Measurements from ENCODE around the gene CD1B.
A peak's percentile ranks its signal among the peaks of the same experiment; 100 is the strongest.
"Not testable (repeated sequence)": the region's sequence is repeated elsewhere in the genome, so short reads cannot be mapped to it uniquely, and the experiment has no call there.

CD1B gene

GRCh38 chr1:158328426-158328825 lies 2.9 kb downstream of the CD1B start:
- no peak for DNase-seq

GRCh38 chr1:158327481-158327880 lies 3.9 kb downstream of the CD1B start:
- DNase-seq, result no peak

DNA sequence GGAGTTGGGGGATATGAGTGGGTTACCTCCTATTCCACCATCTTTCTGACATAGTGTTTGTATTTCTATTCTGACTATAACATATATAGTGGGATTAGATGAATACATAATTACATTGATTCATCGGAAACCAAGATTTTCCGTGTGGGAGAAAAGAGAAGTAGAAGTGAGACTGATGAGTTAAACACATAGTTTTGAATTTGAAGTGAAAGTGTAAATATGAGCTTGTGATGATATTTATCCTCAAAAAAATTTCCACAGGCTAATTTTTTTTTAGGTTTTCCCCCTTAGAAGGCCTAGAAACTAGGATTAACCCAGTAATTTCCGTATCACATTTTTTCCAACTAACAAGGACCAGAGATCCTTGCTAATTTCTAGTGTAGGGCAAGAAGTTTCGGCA lies 6.9 kb downstream of the CD1B start:
- no peak for DNase-seq

DNA sequence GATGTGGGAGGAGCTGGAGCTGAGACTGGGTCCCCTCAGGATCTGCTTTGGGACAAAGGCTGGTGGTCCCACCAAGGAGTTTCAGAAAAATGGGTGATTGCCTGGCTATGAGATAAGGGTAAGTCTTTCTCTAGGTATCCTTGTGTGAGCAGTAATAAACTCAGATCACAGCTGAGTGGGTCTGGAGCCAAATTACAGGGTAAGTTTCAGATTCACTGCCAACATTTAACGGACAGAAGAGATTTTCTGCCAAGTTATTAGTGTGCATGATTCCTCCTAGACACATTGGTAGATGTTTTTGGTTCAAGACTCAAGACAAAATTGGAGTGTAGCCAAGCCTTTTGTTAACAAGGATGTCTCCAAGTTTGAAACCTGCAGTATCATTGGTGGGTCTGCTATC lies 7.5 kb downstream of the CD1B start:
- DNase-seq, result no peak

DNA sequence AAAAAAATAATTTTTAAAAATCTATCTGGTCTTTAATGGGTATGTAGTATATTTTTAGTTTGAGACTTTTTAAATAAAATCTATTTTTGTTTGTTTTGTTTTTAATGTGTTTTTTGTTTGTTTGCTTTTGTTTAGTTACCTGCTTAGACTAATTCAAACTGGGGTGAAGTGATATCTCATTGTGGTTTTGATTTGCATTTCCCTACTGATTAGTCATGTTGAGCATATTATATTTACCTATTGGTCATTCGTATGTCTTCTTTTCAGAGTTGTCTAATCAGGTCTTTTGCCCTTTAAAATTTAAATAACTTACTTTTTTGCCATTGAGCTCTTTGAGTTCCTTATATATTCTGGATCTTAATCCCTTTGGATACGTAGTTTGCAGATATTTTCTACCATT lies 20.3 kb downstream of the CD1B start:
- DNase-seq, result no peak

GRCh38 chr1:158310623-158311022 lies 20.7 kb downstream of the CD1B start:
- no peak for DNase-seq

GRCh38 chr1:158295791-158296190 lies 35.5 kb downstream of the CD1B start:
- DNase-seq, result no peak

DNA sequence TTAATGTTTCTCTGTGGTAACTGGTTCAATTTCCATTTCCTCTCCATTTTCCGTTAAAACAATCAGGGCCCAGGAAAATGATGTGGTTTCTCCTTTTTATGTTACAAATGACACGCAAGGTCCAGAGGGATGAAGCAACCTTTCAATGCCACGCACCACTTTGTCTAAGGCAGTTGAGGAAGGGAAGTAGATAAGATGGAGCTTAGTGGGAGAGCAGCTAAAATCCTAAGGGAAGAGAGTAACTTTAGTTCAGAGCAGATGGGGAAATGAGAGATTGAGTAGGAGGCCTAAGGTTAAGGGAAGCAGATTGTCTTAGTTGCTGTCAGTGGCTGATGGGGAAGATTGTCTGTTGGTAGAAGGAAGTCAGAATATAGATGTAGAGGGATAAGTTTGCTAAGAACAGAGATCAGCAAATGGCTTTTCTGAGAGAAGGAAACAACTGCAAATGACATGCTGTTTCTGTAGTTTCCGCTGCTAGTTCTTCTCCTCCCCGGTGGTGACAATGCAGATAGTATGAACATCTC lies 40.9 kb downstream of the CD1B start:
- no peak for DNase-seq

DNA sequence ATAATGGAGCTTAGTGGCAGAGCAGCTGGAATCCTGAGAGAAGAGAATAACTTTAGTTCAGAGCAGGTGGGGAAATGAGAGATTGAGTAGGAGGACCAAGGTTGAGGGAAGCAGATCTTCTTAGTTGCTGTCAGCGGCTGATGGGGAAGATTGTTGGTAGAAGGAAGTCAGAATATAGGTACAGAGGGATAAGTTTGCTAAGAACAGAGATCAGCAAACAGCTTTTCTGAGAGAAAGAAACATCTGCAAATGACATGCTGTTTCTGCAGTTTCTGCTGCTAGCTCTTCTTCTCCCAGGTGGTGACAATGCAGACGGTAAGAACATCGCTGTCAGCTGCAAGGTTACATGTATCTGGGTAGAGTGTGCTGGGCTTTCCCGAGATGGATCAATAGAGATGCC lies 41.5 kb downstream of the CD1B start, which contains the start of gene CD1C:
CD1C (plus strand) TSS at position 113 of the 400 bp plus-strand sequence; CDS start at position 255, 142 bp downstream.
- DNase-seq, result no peak

DNA sequence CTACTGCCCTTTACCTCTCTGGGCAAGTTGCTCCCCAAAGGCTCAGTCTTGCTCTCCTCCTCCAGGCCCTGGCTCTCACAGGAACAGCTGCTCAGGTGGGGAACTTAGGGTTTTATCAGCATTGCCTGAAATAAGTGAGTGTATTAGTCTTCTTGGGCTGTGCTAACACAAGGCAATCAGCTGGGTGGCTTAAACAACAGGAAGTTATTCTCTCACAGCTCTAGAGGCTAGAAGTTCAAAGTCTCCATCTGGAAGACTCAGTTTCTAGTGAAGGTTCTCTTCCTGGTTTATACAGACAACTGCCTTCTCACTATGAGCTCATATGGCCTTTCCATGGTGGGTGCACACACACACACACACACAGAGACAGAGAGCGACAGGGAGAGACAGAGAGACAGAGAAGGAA lies 44.4 kb downstream of the CD1B start:
- no peak for DNase-seq

GRCh38 chr1:158286487-158286886 lies 44.8 kb downstream of the CD1B start:
- no peak for DNase-seq

DNA sequence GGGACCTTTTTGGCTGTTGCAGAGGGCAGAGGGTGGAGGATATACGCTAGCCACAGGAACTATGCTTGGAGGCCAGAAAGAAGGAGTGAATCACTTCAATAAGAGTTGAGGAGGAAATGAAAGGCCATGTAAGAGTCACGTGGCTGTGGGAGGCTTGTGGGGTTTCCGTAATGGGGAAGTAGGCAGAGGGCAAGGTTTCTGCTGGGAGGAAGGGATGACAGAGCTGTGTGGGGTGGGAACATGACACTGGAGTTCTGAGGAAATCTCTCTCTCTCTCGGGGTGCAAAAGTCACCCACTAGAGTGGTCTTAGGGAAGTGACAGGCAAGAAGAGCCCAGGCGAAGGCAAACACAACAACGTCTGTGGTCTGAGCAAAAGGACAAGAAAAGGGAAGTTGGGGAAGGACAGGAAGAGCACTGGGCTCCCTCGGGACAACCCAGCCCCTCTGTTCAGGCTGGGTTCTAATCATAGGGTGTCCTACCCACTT lies 45.5 kb downstream of the CD1B start:
- peak in 10 of 14 donors; percentile 2 to 61 (median 30) for DNase-seq

- DNase-seq, result no peak
These were observed 47.4 kb downstream of the CD1B start for GRCh38 chr1:158283965-158284364.

- DNase-seq, result not testable (repeated sequence)
These were observed 48.9 kb downstream of the CD1B start for GRCh38 chr1:158282421-158282820.
